CD4-positive, alpha-beta T cell treated with Interleukin-12 subunit alpha and Interleukin-12 subunit beta, for 1 hour (primary cell): ENCODE data around the gene SLC44A1.

Source experiments
- DNase-seq: peaks from one replicate; pipeline ENCODE4 v3.0.0-alpha.2; 2020

The SLC44A1 gene

GRCh38 chr9:105275938-105276337 is 31.5 kb downstream of the SLC44A1 start:
- DNase-seq = no peak

DNA sequence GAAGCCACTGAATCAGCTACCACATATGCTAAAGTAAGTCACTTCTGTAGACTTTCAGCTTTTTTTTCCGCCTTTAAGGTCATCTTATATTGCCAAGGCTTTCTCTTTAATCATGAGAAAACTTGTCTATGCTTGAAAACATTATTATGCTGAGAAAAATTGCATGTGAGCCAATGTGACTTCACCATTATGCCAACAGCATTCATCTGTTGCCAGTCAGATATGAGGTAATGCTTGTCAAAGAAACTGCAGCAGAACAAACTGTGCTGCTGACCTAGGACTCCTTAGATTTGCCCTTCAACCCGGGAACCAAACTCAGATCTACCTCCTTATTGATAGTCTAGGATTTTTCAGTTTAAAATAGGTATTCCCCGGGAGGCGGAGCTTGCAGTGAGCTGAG is 34.3 kb downstream of the SLC44A1 start:
- no peak for DNase-seq

DNA sequence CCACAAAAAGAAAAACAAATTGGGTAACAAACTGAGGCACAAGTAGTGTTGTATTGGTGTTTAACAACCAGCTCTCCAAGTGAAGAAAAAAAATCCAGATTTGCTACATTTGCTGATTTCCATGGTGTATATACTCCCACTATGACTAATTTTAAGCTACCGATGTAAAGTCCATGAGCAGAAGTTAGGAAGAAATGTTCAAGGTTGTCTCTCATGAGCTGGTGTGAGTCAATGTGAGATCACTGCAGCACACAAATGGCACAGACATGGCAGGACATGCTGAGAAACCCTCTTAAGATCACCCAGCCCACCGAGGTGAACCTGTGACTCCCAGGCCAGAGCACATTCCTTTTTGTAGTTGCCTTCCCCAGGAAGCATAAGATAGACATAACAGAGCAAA is 36.2 kb downstream of the SLC44A1 start:
- DNase-seq = no peak

DNA sequence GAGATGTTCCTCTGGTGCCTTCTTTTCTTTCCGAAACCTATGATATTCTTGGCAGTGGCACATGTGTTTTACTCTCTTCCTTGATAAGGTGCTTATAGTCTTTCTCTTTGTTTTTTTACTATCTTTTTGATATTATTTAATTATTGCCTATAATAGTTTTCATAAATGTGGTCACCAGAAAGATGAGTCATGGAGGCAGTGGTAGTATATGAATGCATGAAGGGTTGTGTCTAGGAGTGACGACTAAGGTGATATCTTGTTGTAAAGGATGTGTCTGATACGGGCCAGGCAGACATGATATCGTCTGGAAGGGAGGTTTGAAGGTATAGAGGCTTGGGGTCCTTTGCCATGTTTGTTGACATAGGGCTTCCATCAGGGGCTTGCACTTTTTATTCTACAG is 36.8 kb downstream of the SLC44A1 start:
- no peak for DNase-seq

DNA sequence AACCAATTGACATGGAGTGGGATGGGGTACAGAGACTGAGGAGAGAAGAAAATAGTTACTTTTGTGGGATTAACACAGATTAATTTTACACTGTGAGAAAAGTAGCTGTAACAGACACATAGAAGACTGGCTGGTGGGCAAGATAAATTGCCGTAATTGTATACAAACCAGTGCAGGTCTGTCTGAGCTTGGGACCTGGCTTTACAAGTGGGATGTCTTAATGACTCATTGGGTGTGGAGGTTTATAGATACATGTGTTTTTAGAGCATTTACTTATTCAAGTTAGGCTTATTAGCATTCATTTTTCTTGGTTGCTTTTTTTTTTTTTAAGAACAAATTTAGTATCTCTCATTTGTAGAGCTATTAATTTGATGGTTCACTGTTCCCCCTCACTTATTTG is 37.5 kb downstream of the SLC44A1 start:
- no peak for DNase-seq

DNA sequence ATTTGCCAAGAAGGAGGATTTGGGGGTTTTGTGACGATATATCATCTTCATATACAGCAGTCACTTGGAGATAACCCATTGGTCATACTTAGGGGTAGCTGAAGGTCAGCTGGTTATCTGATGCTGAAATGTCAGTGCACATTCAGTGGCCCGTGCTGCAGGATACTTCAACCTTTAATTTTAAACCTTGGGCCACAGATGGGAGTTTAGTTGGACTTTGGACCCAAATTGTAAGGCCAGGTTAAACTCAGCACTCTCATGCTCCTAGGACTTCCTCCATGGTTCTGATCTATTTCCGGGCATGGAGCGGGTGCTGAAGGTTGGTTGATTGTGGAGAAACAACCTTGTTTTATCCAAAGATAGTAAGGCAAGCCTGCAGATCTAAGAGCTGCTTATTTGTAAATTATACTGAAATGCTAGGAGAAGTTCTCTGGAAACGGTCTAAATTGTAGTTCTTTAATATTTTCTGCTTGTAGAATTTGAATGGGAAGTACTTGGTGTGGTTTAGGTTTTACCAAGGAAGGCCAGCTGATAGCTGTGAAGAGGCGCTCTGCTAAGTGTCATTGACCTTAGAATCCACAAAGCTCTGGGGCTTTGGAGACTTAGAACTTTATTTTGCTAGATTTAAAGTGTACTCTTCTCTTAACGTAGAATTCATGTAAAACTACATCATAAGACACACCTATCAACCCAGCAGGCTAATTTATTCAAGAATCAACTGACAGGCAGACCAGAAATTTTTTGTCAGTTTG is 38.6 kb downstream of the SLC44A1 start:
- DNase-seq = no peak

DNA sequence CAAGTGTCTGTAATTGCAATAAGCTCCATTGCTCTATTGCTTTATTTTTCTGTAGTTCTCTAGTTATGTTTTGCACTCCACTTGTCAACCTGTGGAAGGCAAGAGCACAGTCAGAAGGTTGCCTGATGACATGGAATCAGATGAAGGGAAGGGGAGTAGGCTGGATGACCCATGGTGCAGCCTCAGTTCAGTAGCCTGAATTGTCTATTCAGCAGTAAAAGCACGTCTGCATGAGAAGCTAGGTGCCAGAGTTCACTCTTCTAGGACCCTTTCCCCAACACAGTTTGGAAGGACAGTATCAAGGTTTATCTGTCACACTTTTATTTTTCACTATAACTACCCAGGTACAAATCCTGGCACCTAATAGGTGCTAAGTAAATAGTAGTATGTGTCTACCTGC is 39.3 kb downstream of the SLC44A1 start:
- DNase-seq = no peak

DNA sequence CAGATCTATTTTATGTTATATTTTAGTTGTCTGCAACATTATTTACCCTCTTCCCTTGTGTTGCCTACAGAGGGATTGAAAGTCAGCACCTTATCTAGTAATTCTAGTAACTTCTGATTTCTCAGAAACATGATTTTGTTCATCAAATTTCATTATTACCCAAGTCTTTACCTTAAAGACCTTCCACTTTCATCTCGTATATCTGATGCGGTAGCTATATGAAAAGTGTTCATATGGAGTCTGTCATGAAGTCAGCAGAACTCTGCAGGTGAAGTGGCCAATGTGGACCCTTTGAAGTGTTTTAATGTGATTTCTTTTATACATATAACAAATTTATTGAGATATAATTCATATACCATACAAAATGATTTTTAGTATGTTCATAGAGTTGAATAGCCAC is 40.0 kb downstream of the SLC44A1 start:
- no peak for DNase-seq

- no peak for DNase-seq
These were observed 41.6 kb downstream of the SLC44A1 start for GRCh38 chr9:105286098-105286497.

GRCh38 chr9:105289305-105289704 is 44.9 kb downstream of the SLC44A1 start:
- no peak for DNase-seq

- no peak for DNase-seq
These were observed 46.0 kb downstream of the SLC44A1 start for GRCh38 chr9:105290418-105290817.

DNA sequence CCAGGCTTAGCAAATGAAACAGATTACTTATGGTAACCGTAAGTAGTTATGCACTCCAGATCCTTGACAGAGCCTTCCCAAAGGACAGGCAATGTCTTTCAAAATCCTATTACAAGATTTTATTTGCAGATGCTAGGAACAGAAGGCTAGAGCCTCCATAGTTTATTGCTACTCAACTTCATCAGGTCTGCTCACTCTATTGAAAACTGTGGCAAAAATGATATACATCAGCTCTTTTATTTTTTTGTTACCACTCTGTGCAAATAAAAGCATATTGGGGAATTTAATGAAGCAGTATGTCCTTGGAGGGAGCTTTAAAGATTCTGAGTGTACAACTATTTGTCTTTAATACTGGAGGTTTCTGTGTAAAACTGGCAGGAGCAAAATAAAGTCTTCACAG is 46.5 kb downstream of the SLC44A1 start:
- no peak for DNase-seq

GRCh38 chr9:105291422-105291859 is 47.0 kb downstream of the SLC44A1 start:
- no peak for DNase-seq

GRCh38 chr9:105291938-105292337 is 47.5 kb downstream of the SLC44A1 start:
- no peak for DNase-seq

GRCh38 chr9:105293408-105293807 is 49.0 kb downstream of the SLC44A1 start:
- no peak for DNase-seq

DNA sequence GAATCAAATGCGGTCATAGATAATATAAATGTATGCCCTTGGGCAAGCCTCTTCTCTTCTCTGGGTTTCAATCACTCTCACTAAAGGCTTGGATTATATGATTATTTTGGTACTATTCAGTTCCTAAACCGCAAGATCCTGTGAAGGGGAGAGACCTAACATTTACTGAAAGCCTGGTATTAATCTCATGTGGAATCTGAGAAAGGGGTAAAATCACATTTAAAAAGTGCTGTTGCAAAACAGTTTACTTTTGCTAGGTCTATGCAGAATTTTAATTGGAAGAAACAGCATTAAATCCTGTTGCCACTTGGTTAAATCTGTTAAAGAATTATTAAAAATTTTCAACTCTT is 50.7 kb downstream of the SLC44A1 start:
- no peak for DNase-seq

GRCh38 chr9:105295986-105296385 is 51.5 kb downstream of the SLC44A1 start:
- DNase-seq = no peak

GRCh38 chr9:105296445-105296844 is 52.0 kb downstream of the SLC44A1 start:
- no peak for DNase-seq

DNA sequence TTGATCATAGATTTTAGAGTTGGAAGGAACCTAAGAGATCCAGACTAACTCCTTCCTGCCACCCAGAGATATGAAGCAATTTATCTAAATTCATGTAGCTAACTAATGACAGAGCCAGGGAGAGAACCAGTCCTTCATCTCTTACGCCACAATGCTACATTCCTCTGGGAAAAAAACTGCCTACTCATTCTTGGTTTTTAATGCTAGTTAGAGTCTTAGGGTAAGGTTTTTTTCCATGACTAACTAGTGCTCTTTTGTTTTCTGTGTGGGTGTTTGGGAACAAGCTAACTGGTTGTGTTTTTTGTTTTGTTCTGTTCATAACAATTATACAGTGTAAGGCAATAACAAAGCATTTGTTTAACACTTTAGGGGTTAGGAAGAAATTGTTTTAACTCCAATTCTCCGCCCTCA is 52.4 kb downstream of the SLC44A1 start:
- DNase-seq = no peak

GRCh38 chr9:105297442-105298075 is 53.1 kb downstream of the SLC44A1 start:
- DNase-seq = no peak

- no peak for DNase-seq
These were observed 54.9 kb downstream of the SLC44A1 start for GRCh38 chr9:105299190-105299854.

DNA sequence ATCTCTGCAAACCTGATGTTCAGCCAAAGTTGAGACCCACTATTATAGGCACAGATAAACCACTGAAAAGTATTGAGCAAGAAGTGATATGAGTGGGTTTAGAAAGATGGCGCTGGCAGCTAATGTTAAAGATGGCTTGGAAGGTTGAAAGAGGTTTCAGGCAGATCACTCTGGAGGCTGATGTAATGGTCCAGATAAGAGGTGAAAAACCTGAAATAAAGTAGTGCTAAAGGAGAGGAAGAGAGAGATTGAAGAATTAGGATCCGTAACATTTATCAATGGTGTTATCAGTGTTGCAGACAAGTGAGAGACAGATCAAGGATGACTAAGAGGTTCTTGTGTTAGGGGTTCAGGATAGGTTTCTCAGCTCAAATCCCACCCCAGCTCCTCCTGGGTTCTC is 58.3 kb downstream of the SLC44A1 start:
- DNase-seq = no peak

DNA sequence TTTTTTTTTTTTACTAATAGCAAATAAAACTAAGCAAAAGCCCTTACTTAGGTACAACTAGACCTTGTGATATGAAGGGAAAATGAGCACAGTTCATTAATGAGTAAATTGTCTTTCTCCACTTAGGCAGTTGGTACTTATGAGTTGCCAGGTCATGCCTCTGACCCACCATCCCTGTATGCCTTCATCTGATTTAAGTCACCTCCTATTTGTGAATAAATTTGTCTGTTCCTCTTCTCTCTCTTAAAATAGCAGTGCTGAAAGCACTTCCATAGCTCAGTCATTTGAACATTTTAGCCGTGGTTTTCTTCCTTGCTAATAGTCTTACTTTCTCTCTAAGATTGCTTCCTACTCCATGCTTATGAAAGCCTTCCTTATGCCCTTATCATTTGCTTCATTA is 61.4 kb downstream of the SLC44A1 start:
- no peak for DNase-seq
